PC-3 (cell line): ENCODE measurements around the gene KIF11. TPM values are rescaled to one million over a fixed set of nuclear protein-coding genes. Genes with fewer than 3 reads are reported as not detected.

ENCODE experiments used
- ATAC-seq: fragments of 200-7000 bp; cut with Tn5 transposase; 2 replicates; pipeline ENCODE4 v1.9.1; 2020; ENCODE audit warnings: mild to moderate bottlenecking, moderate library complexity
- BruUV-seq: library from RNA; stranded (reverse); fragments of 400-500 nt; replicated peaks from 2 replicates; lab custom pipeline; 2021; lab: Mats Ljungman, UMichigan
- CTCF ChIA-PET: fragments of 300-600 bp; sonication (Branson Sonifier 250); formaldehyde crosslinking; loops from one replicate; lab custom pipeline; 2022; ENCODE audit warnings: antibody characterized with exemption; lab: Charles Lee
- POLR2A ChIA-PET: fragments of 300-600 bp; sonication (Branson Sonifier 250); formaldehyde crosslinking; loops from one replicate; lab custom pipeline; 2022; ENCODE audit warnings: antibody characterized with exemption; ENCODE audit not compliant: unreplicated experiment; lab: Charles Lee
- DNase-seq: peaks from one replicate; pipeline ENCODE4 v3.0.0-alpha.2; 2015
- H2AFZ ChIP-seq: fragments of 300-600 bp; sonication (generic); 2 replicates; pipeline ENCODE4 v1.6.0; 2016; ENCODE audit warnings: antibody characterized with exemption, low read length
- H3F3A ChIP-seq: fragments of 300-600 bp; sonication (generic); one replicate; pipeline ENCODE4 v1.6.0; 2017; ENCODE audit warnings: antibody characterized with exemption, low read length, control low read depth, mild to moderate bottlenecking; ENCODE audit not compliant: unreplicated experiment
- H3K27ac ChIP-seq: fragments of 300-600 bp; sonication (generic); 2 replicates; pipeline ENCODE4 v1.5.1; 2016; ENCODE audit warnings: mild to moderate bottlenecking, low read length
- H3K27me3 ChIP-seq: fragments of 300-600 bp; sonication (generic); 2 replicates; pipeline ENCODE4 v1.6.1; 2016; ENCODE audit warnings: low read length, mixed read lengths
- H3K36me3 ChIP-seq: fragments of 300-600 bp; sonication (generic); 2 replicates; pipeline ENCODE4 v1.6.1; 2016; ENCODE audit warnings: low read depth, mixed run types, low read length, mixed read lengths
- H3K4me1 ChIP-seq: fragments of 300-600 bp; sonication (generic); 2 replicates; pipeline ENCODE4 v1.5.1; 2016; ENCODE audit warnings: low read length; ENCODE audit not compliant: insufficient read depth
- H3K4me2 ChIP-seq: fragments of 300-600 bp; sonication (generic); 2 replicates; pipeline ENCODE4 v1.6.0; 2016; ENCODE audit warnings: low read length
- H3K4me3 ChIP-seq: fragments of 300-600 bp; sonication (generic); 2 replicates; pipeline ENCODE4 v1.5.1; 2016; ENCODE audit warnings: mild to moderate bottlenecking, low read length, mixed read lengths
- H3K79me2 ChIP-seq: fragments of 300-600 bp; sonication (generic); 2 replicates; pipeline ENCODE4 v1.6.1; 2017; ENCODE audit warnings: low read length, mixed read lengths
- H3K9ac ChIP-seq: fragments of 300-600 bp; sonication (generic); 2 replicates; pipeline ENCODE4 v1.6.0; 2016; ENCODE audit warnings: mild to moderate bottlenecking, low read length
- H3K9me2 ChIP-seq: fragments of 300-600 bp; sonication (generic); replicated peaks from 2 replicates; pipeline ENCODE4 v1.6.1; 2016; ENCODE audit warnings: mixed run types, low read length, mixed read lengths
- H3K9me3 ChIP-seq: fragments of 300-600 bp; sonication (generic); 2 replicates; pipeline ENCODE4 v1.6.1; 2016; ENCODE audit warnings: low read length, mixed read lengths
- H4K20me1 ChIP-seq: fragments of 300-600 bp; sonication (generic); 2 replicates; pipeline ENCODE4 v1.6.1; 2016; ENCODE audit warnings: low read length, mixed read lengths
- CTCF ChIP-seq: fragments of 300-600 bp; sonication (generic); conservative IDR thresholded peaks from 2 replicates; pipeline ENCODE4 v1.5.1; 2017; ENCODE audit warnings: antibody characterized with exemption, low read depth, mild to moderate bottlenecking, low read length
- EZH2 ChIP-seq: fragments of 300-600 bp; sonication (generic); IDR thresholded peaks from one replicate; pipeline ENCODE4 v1.6.1; 2017; ENCODE audit warnings: antibody characterized with exemption, mild to moderate bottlenecking, low read length; ENCODE audit not compliant: unreplicated experiment
- EZH2phosphoT487 ChIP-seq: fragments of 300-600 bp; sonication (generic); IDR thresholded peaks from 2 replicates; pipeline ENCODE4 v1.6.1; 2018; ENCODE audit warnings: mild to moderate bottlenecking, antibody characterized with exemption, low read length, borderline replicate concordance
- intact Hi-C: fragments of 100-400 bp; cut with micrococcal nuclease; formaldehyde crosslinking; loops from 2 replicates; pipeline ENCODE4 v1.9.0; 2023
- total RNA-seq: library from RNA; depleted of rRNA; stranded (reverse); fragments of >200 nt; gene quantifications from 2 replicates; pipeline ENCODE4 v1.2.3, GENCODE V29; 2014

KIF11 gene
- total RNA-seq, 1 experiment from 2014 or later = 26.2 TPM

GRCh38 chr10:92590623-92591549 is 2.0 kb upstream of the KIF11 start:
- Histone ChIP-seq H3K4me1 (peaks cover 24% of the 10 kb centered on the region), H3K36me3 (no peaks in the 10 kb centered on the region), H3K27me3 (no peaks in the 10 kb centered on the region), H3K4me2 (peak overlapping the region; percentile 87), H2AFZ (peak overlapping the region; percentile 90), H3F3A (no peaks in the 10 kb centered on the region), H3K9ac (peak overlapping the region; percentile 80), H3K27ac (peak overlapping the region; percentile 95), H4K20me1 (0 out of 2 replicates have a peak, but pooled peaks cover 3% of the 10 kb centered on the region), H3K9me2 (no peaks in the 10 kb centered on the region), H3K9me3 (no peaks in the 10 kb centered on the region), H3K4me3 (peak overlapping the region; percentile 59; the same call in 1 of the 2 replicates), H3K79me2 (peaks cover 30% of the 10 kb centered on the region)
- intact Hi-C loops = loop anchor here (1.0 to 5.0 kb wide), 5 partner anchors 54 to 299 kb away; partner anchors contain the start of genes CPEB3, HHEX and MARCHF5
- TSS peak; percentile 81 for BruUV-seq
- CTCF ChIA-PET = interaction anchor here (0.7 to 1.0 kb wide), 2 partner anchors 13 to 252 kb away, joined by 3 read pairs; no protein-coding TSS in a partner anchor
- POLR2A ChIA-PET = no interaction called here
- no peak for TF ChIP-seq EZH2
- peak; percentile 36; the same call in 1 of the 2 replicates for TF ChIP-seq CTCF
- DNase-seq (peak; percentile 19), ATAC-seq (peak; percentile 16)

- Histone ChIP-seq H3K9me2 (no peaks in the 10 kb centered on the region), H3K79me2 (peaks cover 37% of the 10 kb centered on the region), H3K27ac (peak overlapping the region; percentile 95), H3K4me1 (peaks cover 25% of the 10 kb centered on the region), H3K9me3 (no peaks in the 10 kb centered on the region), H4K20me1 (0 out of 2 replicates have a peak, but pooled peaks cover 3% of the 10 kb centered on the region), H3K9ac (peak overlapping the region; percentile 80), H3K36me3 (no peaks in the 10 kb centered on the region), H3F3A (no peaks in the 10 kb centered on the region), H3K27me3 (no peaks in the 10 kb centered on the region), H3K4me2 (peak overlapping the region; percentile 87), H2AFZ (peak overlapping the region; percentile 90), H3K4me3 (peak overlapping the region; percentile 59; the same call in 1 of the 2 replicates)
- TF ChIP-seq EZH2phosphoT487 = no peak
- TF ChIP-seq CTCF = no peak
- TF ChIP-seq EZH2 = no peak
- intact Hi-C loops = loop anchor here (2.0 to 5.0 kb wide), 4 partner anchors 53 to 299 kb away; partner anchors contain the start of genes CPEB3, HHEX and MARCHF5
- ATAC-seq (peak; percentile 85), DNase-seq (peak; percentile 86)
- CTCF ChIA-PET = interaction anchor here (1.0 kb wide), 1 partner anchor 251 kb away, joined by 3 read pairs; no protein-coding TSS in a partner anchor
- no TSS peak for BruUV-seq
- POLR2A ChIA-PET = no interaction called here
These were observed 1.3 kb upstream of the KIF11 start for GRCh38 chr10:92591550-92592022.
